HuH-7.5 (cell line): ENCODE results near the gene VIPR2.
"Not testable (repeated sequence)": the region's sequence is repeated elsewhere in the genome, so short reads cannot be mapped to it uniquely, and the experiment has no call there.

Experiments used
- DNase-seq: peaks from one replicate; pipeline ENCODE4 v3.0.0; 2011; ENCODE audit warnings: low spot score

Gene VIPR2, protein sequence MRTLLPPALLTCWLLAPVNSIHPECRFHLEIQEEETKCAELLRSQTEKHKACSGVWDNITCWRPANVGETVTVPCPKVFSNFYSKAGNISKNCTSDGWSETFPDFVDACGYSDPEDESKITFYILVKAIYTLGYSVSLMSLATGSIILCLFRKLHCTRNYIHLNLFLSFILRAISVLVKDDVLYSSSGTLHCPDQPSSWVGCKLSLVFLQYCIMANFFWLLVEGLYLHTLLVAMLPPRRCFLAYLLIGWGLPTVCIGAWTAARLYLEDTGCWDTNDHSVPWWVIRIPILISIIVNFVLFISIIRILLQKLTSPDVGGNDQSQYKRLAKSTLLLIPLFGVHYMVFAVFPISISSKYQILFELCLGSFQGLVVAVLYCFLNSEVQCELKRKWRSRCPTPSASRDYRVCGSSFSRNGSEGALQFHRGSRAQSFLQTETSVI

DNA sequence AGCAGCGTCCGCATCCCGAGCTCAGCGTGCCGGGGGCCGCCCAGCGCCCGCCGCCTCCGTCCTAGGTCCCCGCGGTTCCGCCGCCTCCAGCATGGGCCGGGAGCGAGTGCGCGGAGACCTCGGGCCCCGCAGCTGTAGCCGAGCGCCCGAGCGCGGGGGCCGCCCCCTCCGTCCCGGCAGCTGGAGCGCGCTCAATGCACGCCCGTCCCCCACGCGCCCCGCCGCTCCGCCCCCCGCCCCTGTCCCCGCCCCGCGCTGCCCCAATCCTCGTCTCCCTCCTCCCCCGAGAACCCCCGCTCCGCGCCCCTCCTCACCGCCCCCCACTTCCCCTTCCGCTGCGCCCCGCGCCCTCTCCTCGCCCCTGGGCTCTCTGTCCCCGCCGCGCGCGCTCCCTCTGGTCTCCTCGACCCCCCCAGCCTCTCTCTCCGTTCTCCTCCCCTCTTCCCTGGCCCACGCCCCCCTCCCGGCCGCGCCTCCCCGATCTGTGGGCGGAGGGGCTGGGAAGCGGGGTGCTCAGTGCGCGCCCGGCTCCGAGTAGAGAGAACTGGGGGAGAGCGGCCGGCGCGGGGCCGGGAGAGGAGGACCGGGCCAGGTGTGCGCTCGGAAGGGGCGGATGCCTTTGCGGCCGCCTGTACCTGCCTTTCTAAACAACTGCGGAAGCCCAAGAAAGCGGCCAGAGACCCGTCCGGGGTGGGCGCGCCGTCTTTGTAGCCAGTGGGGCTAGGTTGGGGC lies at the start of gene VIPR2:
VIPR2 (minus strand) TSS at position 110 of the 732 bp plus-strand sequence; CDS start at position 14, 96 bp downstream.
- DNase-seq, result no peak

DNA sequence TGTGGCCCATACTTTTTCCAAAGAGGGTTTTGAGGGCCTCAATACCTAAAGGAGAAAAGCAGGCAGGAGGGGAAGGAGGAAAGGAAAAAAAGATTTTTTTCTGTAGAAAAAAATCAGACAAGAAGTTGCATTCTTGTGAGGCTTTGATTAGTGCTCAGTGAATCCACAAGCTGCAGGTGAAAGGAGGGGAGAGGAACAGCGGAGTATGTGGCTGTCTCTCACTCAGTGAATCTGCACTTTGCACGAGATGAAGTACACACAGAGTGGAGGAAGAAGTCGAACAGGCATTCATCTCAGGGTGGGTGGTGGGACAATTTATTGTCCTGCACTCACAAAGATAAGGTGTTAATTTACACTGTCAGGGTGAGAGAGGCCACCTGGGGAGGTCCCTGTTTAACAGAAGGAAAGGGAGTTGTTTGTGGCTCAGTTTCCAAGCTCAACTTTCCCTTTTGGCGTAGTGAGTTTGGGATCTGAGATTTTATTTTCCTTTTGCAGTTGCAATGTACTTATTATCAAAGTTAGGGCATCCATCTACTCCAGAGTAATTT lies 49.0 kb upstream of the VIPR2 start:
- no peak for DNase-seq

DNA sequence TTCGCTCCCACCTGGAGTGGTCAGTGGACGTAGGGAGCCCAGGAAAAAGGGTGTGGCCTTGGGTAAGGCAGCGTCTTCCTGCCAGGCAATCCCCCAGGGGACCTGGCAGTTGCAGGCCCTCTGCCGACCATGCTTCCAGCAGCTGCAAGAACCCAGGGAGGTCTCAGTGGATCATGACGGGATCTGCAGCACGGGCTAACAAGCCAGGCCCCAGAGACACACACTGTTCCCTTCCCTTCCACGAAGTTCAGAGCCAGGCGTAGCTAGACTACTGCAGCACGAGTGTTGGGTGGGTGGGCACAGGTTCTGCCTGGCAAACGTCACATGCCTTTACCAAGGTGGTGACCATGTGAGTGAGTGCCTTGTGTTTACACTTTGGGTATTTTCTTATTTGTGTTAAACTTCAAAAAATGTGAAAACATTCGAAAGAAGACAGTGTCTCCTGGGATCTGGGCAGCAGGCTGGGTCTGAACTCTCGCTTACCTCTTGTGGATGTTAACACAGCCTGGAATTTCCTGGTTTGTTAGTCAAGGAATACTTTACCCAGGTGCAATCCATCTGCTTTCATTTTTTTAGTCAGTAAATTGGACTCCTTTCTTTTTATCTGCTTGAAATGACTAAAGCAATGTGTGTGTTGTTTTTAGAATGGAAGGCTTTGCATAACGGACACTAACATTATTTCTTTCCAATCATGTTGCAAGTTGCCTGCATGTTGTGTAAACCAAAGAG lies 48.2 kb upstream of the VIPR2 start:
- DNase-seq, result no peak

DNA sequence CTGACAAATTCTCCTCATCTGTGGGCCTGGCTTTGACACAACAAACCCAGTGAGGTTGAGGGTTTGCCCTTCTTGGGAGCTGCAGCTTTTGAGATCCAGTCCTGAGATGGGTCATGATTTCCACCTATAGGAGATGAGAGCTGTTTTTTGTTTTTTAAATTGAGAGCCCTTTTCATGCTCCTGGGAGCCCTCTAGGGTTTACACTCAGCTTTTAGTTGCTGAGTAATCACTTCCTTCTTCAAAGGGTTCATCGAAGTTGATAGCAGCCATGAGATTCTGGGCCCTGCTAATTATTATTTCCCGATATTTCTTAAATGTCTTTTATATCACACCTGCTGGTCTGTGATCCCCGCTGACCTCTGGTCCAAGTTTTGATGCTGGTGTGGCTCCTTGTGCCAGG lies 47.3 kb upstream of the VIPR2 start:
- DNase-seq, result no peak

DNA sequence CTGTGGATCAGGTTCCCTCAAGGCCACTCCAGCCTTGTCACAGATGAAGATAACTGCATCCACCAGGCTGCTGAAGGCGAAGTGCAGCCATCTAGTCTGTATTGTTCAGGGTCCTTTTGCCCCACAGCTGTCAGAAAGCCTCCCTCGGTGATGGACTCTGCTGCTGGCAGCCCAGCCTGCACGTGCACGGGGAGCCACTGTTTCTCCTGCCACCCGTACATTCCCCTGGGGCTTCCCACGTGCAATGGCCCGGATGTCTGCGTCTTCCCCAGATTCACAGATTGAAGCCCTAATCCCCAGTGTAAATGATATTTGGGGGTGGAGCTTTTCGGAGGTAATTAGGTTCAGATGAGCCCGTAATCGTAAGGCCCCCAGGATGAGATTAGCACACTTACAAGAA lies 46.6 kb upstream of the VIPR2 start:
- DNase-seq, result no peak

DNA sequence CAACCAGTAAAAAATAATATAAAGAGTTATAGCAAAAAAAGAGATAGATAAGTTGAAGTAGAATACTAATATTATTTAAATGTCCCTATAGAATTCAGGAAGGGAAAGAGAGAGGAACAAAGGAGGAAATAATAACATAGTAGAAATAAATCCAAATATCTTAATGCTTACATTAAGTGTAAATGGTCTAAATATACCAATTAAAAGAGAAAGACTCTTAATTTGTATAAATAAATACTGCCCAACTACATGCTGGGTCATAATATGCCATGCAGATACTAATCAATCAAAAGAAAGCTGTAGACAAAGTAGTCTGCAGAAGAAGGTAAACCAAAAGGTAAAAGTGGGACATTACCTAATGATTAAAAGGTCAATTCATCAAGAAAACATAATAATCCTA lies 43.3 kb upstream of the VIPR2 start:
- no peak for DNase-seq

DNA sequence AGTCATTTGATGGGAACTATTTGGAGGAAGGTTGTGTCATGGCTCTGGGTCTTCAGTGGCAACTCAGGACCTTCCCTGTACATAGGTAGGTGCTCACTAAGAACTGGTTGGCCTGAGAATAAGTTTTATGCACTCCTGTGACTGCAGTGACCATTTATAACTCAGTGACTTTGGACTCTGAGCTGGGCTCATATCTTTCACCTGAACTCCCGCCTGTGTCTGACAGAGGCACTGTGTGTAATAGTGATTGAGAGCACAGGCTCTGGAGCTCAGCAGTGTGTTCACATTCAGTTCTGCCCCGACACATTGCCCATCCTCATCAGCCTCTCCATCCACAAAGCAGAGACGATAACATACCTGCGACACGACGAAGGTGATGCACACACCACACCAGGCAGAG lies 34.6 kb upstream of the VIPR2 start:
- DNase-seq, result no peak

DNA sequence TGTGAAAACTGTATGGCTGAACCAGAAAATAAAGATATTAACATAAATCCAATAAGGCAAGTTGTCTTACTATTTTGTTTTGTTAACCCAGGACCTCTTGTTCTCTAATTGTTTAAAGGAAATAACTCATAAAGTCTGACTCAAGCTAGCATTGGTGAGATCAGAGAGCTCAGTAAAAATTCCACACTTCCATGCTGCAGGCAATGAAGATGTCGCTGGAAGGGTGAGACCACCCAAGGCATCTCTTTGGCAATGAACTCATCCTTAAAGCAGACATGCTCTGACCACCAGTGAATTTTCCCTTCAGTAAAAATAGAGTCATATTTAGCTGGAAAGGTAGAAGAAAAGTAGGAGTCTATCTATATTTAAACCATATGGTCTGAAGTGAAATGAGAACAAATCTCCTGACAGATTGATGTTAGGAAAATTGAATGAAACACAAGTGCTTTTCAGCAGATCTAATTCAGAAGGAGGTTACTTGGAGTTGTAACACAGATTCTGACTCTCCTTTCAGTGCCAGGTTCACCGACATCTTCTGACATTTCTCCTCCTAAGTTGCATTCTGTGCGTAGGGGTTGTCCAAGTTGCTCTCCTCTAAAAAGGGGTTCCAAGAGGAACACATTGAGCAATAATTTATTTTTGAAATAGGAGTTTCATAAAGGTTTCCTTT lies 32.8 kb upstream of the VIPR2 start:
- no peak for DNase-seq

DNA sequence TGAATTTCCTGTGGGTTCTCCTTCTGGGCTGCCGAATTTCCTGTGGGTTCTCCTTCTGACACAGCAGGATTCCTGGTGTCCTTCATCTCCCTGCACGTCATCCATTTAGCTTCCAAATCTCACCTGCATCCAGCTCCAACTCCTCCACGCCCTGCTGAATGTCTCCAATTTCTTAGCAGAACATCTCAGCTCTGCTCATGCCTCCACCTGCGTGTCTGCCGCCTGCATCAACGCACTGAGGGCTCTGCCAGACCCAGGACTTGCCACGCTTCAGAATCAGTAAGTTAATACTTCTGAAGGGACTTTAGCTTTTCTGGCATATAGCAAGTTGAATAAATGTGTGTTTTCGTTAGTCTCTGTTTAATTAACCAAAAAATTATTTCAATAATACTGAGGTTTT lies 31.1 kb upstream of the VIPR2 start:
- DNase-seq, result no peak

DNA sequence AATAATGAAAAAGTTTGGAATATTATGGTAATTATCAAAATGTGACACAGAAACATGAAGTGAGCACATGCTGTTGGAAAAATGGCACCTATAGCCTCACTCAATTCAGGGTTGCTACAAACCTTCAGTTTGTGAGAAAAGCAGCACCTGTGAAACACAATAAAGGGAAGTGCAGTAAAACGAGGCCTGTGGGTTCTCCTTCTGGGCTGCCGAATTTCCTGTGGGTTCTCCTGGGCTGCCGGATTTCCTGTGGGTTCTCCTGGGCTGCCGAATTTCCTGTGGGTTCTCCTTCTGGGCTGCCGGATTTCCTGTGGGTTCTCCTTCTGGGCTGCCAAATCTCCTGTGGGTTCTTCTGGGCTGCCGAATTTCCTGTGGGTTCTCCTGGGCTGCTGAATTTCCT lies 30.4 kb upstream of the VIPR2 start:
- not testable (repeated sequence) for DNase-seq

DNA sequence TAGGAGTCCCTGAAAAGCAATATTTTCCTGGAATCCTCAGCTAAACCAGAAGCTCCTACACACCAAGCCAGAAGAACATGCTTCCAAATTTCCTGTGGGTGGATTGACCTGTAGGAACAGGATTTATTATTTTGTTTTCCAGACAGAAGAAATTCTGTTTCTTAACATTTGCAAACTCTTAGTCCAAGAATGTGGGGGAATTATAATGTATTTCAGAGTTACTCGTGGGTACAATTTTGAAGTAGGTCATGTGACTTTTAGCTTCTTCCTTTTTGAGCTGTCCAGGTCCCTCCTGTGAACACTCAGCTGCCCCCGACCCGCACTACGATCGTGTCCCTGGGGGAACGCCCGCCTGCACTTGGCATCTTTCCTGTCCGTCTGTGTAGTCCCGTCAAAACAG lies 27.7 kb upstream of the VIPR2 start:
- no peak for DNase-seq

DNA sequence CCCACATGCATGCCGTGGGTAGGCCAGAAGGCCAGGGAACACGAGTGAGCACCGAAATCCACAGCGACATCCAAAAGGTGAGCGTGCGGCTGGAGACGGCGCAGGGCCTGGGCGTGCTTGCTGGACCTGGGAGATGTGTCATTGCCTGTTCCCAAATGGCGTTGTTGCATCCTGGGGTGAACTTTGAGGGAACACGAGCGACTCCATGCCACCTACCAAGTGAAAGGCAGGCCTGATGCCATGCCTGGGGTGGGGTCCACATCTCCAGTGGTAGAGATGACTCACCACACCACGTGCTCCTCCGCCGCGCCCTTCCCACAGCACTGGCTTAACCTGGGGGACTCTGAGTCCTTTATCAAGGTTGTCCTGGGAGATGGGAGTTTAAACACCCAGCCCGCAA lies 24.7 kb upstream of the VIPR2 start:
- no peak for DNase-seq

DNA sequence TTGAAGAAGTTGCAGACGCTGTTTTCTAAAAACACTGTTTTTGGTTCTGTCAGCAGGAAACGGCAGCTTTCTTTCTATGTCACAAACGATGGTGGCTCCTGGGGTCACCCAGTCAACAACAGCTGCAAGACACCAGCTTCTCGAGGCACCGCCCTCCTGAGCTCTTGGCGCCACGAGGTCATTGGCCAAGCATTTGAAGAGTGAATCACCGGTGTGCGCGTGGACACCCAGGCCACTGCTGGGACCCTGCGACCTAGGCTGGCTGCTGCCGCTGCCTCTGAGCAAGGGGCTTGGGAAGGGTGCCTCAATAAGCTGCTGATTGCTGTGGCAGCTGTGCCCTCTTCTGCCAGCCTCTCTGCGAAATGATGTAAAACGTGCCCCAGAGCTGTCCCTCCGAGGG lies 22.5 kb upstream of the VIPR2 start:
- no peak for DNase-seq

DNA sequence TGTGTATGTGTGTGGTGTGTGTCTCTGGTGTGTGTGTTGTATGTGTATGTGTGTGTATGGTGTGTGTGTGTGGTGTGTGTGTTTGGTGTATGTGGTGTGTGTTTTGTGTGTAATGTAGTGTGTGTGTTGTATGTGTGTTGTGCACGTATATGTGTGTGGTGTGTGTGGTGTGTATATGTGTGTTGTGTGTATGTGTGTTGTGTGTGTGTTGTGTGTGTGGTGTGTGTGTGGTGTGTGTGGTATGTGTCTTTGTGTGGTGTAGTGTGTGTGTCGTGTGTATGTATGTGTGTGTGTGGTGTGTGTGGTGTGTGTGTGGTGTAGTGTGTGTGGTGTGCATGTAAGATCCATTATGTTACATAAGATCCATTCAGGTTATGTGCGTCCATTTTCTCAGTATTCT lies 21.9 kb upstream of the VIPR2 start:
- DNase-seq, result no peak

DNA sequence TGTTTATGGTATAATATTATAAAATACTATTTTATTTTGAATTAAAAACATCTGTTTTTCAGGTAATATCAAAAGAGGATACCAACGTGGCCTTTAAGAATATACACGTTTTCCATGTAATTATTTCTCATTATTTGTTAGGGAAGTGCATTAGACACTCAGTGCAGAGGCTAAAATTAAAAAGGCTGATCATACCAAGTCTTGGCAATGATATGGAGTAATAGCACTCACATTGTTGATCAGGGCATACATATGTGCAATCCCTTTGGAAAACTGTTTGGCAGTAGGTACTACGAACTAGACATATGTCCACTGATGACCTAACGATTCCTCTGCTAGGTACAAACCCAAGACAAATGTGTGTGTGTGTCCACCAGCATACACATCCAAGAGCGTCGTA lies 20.7 kb upstream of the VIPR2 start:
- no peak for DNase-seq

DNA sequence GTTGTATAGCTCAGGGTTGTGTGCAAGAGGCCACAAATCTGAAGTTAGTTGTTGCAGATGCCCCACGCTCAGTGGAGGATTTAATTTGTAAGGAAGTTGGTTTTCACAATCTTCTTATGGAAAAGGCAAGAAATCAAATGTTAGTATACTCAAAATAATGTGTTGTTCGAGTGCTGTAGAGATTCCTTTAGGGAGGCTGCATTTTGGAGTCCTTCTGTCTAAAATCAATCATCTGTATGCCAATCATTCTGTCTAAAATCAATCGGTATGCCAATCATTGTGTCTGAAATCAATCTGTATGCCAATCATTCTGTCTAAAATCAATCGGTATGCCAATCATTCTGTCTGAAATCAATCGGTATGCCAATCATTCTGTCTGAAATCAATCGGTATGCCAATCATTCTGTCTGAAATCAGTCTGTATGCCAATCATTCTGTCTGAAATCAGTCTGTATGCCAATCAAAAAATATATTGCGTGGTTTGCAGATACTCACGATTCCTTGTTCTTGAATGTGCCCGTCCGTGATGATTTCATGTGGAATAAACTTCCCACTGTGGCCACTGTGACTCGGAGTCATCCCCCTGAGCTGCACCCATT lies 19.1 kb upstream of the VIPR2 start:
- DNase-seq, result not testable (repeated sequence)

DNA sequence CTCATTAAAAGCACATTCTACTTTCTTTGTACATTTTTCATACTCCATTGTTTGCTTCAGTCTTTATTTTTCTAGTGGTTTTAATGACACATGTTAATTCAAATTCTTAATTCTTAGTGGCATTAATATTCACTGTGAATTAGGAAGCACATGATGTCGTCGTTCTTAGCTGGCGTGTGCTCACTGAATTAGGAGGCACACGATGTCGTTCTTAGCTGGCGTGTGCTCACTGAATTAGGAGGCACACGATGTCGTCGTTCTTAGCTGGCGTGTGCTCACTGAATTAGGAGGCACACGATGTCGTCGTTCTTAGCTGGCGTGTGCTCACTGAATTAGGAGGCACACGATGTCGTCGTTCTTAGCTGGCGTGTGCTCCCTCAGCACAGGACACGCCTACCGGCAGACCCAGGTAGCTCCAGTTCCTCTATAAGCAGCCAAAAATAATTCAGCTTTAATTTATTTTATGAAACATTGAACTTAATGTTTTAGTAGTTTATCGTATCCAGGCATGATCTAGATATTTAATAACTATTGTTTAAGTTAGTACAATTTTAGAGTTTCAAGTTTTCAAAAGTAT lies 17.5 kb upstream of the VIPR2 start:
- not testable (repeated sequence) for DNase-seq

DNA sequence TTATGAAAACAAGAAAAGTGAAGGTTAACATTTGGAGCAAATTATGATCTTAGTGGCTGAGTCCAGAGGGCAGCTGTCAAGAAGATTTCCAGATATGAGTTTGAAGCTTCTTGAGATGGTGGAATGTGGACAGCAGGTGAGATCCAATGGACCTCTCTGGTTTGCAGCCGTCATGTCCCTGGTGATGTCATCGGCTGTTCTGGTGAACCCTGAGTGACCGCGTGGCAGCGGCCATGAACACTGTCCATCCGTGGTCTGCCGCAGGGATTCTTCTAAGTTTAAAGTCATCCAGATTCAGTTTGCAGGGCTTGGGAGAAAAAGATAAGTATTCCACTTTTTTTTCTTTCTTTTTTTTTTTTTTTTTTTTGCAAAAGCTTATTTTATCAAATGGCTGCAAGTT lies 15.8 kb upstream of the VIPR2 start:
- DNase-seq, result no peak

DNA sequence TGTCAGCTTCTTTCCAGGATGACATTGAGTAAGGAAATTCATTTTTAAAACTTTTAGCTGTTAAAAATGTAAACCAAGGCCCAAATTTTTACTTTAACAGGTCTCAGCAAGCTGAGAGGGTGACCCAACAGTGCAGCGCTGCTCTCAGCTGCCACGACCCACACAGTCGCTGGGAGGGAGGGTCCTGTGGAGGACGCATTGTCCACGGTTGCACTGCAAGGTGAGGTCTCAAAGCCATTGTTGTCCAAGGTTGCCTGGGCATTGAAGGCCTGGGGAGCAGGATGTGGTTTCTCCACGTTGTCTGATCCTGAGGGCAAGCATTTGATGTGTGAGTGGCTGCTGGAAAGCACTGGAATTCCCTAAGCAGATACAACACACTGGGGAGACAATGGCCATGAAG lies 15.1 kb upstream of the VIPR2 start:
- DNase-seq, result no peak

DNA sequence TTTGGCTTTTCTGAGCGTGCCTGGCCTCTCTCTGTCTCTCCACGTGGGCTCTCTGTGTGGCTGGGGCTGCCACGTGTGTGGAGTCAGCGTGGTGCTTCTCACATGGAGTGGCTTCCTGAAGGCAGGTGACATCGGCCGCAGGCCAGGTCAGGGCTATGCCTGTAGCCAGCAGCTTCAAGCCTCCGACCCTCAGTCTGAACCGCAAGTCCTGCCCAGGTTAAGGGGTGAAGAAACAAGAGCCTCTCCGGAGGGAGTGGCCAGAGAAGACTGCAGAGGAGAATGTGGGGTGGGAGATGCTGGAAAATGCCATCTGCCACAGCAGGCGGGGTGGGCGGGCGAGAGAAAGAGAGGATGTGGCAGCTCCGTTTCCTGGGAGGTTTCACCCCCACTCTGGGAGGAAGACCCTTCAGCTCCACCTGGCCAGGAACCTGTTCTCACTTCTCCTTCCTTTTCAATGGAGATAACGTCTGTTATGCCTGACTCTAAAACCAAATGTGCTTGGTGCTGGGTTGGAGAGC lies 14.3 kb upstream of the VIPR2 start:
- DNase-seq, result no peak
